Immature natural killer cell (primary cell): ENCODE results near the gene EPHB3. TPM values are rescaled to one million over a fixed set of nuclear protein-coding genes. Genes with fewer than 3 reads are reported as not detected.

Experiments
- DNase-seq, 3 donors: peaks; one replicate each; pipeline ENCODE4 v3.0.0; 2022; ENCODE audit warnings: mixed read lengths in 1 of 3
- H3K27ac Mint-ChIP-seq, 6 donors: one replicate each; pipeline ENCODE4 v1.8.0; 2020; ENCODE audit warnings: mixed read lengths in 6 of 6, mild to moderate bottlenecking in 5 of 6, inconsistent platforms in 4 of 6, moderate library complexity in 3 of 6
- H3K27me3 Mint-ChIP-seq, 3 donors: one replicate each; pipeline ENCODE4 v1.8.0; 2020 to 2021; ENCODE audit warnings: low read depth in 3 of 3, mild to moderate bottlenecking in 3 of 3, mixed read lengths in 3 of 3, moderate library complexity in 3 of 3, inconsistent platforms in 1 of 3
- H3K36me3 Mint-ChIP-seq, 3 donors: one replicate each; pipeline ENCODE4 v1.8.0; 2020; ENCODE audit warnings: mixed read lengths in 3 of 3, inconsistent platforms in 2 of 3, mild to moderate bottlenecking in 2 of 3
- H3K4me1 Mint-ChIP-seq, 2 donors: one replicate each; pipeline ENCODE4 v1.8.0; 2020; ENCODE audit warnings: inconsistent platforms in 2 of 2, mild to moderate bottlenecking in 2 of 2, mixed read lengths in 2 of 2, moderate library complexity in 1 of 2
- H3K4me3 Mint-ChIP-seq, 5 donors: one replicate each; pipeline ENCODE4 v1.8.0; 2020; ENCODE audit warnings: mild to moderate bottlenecking in 5 of 5, mixed read lengths in 5 of 5, inconsistent platforms in 3 of 5, moderate library complexity in 3 of 5
- H3K9me3 Mint-ChIP-seq, 6 donors: one replicate each; pipeline ENCODE4 v1.8.0; 2020; ENCODE audit warnings: mild to moderate bottlenecking in 6 of 6, mixed read lengths in 6 of 6, inconsistent platforms in 4 of 6, moderate library complexity in 3 of 6
- polyA plus RNA-seq, 3 donors: library from polyadenylated mRNA; unstranded; fragments of 300-500 nt; fragmentation: Illumina TruSeq; gene quantifications; one replicate each; pipeline ENCODE4 v1.2.3, GENCODE V29; 2021

EPHB3 gene
- polyA plus RNA-seq, 3 donors from 2014 or later = 3.0 TPM; not detected in 2

GRCh38 chr3:184631472-184631861 lies 69.9 kb downstream of the EPHB3 start:
- no peak for DNase-seq
- no peak overlapping the region for H3K27ac Mint-ChIP-seq
- H3K27me3 Mint-ChIP-seq = peaks cover 0 to 16% (median 3%) of the 10 kb centered on the region in 3 donors
- H3K9me3 Mint-ChIP-seq = no peaks in the 10 kb centered on the region
- H3K36me3 Mint-ChIP-seq = no peaks in the 10 kb centered on the region
- peaks cover 3 to 6% of the 10 kb centered on the region in 2 donors for H3K4me1 Mint-ChIP-seq
- no peak overlapping the region for H3K4me3 Mint-ChIP-seq

Other genes starting within 250 kb of the EPHB3 start
- 10 to 100 TPM in 2 of 3 donors, 1 to 10 TPM in 1; 6.4 to 55.9 (median 13.4) TPM for gene EIF4G1, start 247.2 kb upstream of the EPHB3 start, polyA plus RNA-seq
- 1 to 10 TPM; 2.4 to 3.0 (median 2.8) TPM for gene FAM131A, start 224.2 kb upstream of the EPHB3 start, polyA plus RNA-seq
- gene CLCN2, start 200.2 kb upstream of the EPHB3 start, polyA plus RNA-seq = under 1 TPM in 2 of 3 donors, not detected in 1; 0.57 to 0.76 TPM
- 10 to 100 TPM; 57.2 to 61.2 (median 59.5) TPM for gene POLR2H, start 200.1 kb upstream of the EPHB3 start, polyA plus RNA-seq
- gene THPO, start 183.6 kb upstream of the EPHB3 start, polyA plus RNA-seq = not detected
- gene CHRD, start 181.7 kb upstream of the EPHB3 start, polyA plus RNA-seq = not detected
- gene MAGEF1, start 150.3 kb downstream of the EPHB3 start, polyA plus RNA-seq = 10 to 100 TPM; 21.9 to 30.1 (median 22.6) TPM